Limb (tissue), 2 donors: ENCODE measurements around the gene CEP72.
"Not testable (repeated sequence)": the region's sequence is repeated elsewhere in the genome, so short reads cannot be mapped to it uniquely, and the experiment has no call there.

Experiments used
- DNase-seq, 2 donors: peaks; one replicate each; pipeline ENCODE4 v3.0.0-alpha.2; 2016; ENCODE audit errors: extremely low spot score in 2 of 2

CEP72 gene

DNA sequence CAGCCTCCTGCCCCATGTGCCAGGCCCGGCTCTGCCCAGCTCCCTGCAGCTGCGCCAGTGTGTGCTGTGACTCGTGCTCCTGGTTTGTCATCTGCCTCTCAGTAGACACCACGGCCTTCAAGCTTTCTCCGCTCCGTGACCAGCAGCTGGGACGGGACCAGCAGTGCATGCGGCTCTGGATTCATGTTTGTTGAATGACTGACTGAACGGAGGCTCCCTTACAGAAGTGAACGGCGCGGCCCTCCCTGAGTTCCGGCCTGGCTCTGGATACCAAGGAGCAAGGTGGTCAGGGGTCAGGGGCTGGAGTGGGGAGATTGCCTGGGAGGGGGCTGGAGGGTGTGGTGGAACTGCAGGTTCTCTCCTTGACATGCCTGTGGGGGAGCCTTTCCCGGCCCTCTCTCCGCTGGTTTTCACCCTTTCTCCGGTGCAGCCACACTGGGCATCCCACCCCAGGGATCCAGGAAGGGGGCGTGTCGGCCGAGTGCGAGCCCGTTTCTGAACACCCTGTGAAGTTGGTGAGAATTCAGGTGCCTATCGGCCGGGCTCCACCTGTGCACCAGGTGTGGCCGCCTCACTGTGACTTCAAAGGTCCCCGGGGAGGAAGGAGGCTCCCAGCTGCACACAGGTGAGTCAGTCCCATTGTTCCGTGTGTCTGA, 11.1 kb upstream of the CEP72 start:
- DNase-seq, result peak in 1 of 2 donors; percentile 15

DNA sequence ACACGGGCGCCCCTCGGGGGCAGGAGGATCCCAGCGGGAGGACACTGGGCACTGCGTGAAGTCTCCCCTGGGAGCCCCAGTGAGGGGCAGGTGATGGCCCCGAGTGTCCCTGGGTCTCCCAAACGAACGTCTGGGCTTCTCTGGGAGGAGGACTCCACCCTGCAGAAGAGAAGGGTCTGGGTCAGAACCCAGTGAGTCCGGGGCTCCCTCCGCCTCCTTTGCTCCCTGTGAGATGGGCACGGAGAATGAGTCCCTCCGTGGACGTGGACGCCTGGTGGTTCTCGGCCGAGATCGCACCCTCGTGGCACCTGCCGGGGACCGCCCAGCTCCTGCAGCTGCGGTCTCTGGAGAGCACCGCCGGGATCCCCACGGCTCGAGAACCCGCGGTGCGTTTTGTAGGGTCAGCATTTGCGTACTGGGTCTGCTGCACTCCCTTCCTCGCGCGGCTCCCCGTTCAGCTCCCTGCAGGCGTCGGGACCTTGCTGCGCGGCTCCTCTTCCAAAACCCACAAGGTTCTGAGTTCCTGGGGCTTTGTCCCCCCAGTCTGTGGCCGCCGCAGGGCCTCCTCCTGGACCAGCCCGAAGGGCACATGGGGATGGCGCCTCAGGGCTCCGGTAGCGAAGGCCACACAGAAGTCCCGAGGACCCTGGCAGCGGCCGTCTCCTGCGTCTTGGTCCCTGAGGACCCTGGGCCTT, 10.2 kb upstream of the CEP72 start:
- peak in 1 of 2 donors; percentile 20 for DNase-seq

DNA sequence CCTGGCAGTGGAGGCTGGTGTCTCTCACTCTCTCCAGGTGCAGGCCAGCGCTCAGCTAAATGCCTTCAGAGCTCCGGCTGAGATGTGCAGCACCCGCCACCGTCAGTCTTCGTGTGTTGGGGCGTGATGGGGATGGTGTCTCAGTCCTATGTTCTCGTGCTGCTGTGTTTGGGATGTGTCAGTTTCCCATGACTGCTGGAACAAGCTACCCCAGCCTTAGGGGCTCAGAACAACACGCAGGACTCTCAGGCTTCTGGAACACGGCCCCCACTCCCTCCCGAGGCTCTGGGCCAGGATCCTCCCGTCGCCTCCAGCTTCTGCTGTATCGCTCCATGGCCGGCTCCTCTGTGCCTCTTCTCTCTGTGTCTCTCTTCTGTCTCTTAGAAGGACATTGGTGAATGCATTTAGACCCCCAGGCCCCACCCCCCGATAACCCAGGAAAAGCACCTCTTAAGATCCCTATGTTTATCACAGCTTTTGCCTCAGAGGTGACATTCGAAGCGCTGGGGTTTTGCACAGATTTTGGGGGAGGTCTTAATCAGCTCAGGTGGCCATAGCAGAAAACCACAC, 9.6 kb upstream of the CEP72 start:
- DNase-seq, result no peak

DNA sequence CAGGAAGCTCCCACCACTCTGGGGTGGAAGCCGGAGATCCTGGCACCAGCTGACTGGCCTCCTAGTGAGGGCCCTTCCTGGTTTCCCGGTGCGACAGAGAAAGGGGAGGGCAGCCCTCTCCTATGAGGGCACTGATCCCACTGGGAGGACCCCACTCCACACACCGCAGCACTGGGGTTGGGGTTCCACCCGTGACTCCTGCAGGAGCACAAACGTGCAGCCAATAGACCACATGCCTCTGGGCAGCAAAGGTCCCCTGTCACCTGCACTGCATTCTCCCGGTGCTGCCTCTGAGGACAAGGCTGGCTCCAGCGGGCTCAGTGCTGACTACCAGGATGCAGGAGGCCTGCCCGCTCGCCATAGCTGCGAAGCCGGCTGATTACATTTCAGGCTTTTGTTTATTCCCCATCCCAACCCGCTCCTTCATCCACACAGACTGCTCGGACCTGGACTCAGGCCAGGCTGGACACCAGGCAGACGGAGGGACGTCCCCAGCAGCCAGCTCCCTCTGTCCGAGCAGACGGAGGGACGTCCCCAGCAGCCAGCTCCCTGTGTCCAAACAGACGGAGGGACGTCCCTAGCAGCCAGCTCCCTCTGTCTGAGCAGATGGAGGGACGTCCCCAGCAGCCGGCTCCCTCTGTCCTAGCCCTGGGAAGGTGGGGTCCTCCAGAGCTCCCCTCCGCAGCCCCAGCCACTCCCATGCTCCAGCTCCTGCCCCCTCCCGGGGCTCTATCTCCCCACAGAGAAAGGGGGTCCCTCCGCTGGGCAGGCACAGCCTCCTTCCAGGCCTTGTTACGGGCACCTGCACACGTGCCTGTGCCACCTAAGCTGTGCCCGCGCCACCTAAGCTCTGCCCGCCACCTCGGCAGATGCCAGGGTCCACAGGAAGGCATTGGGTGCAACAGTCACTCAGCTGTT, 8.8 kb upstream of the CEP72 start:
- DNase-seq, result no peak

DNA sequence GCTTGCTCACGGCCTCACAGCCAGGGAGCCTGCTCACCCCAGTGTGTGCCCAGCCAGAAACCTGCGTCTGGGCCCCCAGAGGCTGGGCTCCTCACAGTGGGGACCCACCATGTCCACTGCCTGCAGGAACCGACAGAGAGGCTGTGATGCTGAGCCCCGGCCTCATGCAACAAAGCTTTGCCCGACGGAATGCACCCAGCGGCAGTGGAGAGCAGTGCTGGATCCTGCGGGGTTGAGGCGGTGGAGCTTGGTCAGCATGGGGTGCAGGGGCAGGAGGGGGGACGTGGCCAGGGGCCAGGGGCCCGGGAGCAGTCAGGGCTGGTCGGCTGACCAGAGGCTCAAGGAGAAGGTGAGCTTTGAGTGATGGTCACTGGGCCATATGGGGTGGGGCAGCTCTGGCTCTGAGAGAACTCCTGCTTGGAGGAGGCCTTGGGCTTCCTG, 7.7 kb upstream of the CEP72 start:
- DNase-seq, result no peak

DNA sequence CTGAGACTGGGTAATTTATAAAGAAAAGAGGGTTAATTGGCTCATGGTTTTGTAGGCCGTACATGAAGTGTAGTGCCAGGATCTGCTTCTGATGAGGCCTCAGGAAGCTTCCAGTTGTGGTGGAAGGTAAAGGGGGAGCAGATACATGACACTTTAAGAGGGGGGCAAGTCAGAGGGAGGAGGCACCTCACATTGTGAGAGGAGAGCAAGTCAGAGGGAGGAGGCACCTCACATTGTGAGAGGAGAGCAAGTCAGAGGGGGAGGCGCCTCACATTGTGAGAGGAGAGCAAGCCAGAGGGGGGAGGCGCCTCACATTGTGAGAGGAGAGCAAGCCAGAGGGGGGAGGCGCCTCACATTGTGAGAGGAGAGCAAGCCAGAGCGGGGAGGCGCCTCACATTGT, 7.0 kb upstream of the CEP72 start:
- not testable (repeated sequence) for DNase-seq

DNA sequence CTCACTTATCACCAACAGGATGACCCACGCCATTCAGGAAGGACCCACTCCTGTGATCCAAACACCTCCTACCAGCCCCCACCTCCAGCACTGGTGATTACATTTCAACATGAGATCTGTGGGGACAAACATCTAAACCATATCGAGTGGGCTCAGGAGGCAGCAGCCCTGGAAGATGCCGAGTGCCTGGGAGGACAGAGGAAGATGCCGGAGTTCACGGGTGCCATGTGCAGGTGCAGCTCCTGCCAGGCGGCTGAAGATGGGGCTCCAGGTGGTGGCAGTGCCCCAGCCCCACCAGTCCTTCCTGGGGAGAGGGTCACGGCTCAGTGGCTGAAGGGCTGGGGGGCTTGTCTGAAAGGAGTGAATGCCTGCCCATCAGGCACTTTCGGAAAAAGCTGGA, 6.1 kb upstream of the CEP72 start:
- DNase-seq, result no peak

DNA sequence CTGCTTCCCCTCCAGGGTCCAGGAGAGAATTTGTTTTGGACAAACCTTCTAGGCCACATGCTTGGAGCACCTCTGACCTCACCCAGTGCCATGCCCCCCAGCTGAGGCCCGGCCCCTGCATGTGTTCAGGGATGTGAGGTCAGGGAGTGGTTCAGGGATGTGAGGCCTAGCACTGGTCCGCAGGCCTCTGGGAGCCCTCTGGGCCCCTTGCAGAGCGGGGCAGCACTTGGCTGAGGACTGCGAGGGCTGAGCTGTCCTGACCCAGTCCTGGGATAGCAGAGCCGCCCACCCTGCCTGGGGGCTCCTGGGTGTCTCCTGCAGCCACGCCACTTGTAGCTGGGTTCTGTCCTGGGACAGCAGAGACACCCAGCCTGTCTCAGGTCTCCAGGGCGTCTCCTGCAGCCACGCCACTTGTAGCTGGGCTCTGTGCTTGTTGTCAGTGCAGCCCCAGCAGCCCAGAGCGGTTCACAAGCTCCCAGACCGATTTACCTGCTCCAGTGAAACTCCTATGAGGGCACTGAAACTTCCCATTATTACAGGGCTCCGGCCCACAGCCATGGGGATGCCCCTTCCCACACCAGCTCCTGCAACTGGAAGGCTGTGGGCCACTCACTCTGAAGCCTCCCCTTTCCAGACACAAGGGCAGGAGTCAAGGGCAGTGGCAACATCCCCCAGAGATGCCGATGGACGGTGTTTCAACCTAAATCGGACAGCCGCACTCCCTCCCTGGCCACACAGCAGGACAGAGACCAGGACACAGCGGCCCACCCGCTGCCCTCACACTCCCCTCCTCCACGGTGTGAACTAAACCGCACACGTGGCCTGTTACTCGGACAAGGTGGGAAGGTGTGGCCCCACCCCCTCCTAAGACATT, 5.4 kb upstream of the CEP72 start:
- no peak for DNase-seq

DNA sequence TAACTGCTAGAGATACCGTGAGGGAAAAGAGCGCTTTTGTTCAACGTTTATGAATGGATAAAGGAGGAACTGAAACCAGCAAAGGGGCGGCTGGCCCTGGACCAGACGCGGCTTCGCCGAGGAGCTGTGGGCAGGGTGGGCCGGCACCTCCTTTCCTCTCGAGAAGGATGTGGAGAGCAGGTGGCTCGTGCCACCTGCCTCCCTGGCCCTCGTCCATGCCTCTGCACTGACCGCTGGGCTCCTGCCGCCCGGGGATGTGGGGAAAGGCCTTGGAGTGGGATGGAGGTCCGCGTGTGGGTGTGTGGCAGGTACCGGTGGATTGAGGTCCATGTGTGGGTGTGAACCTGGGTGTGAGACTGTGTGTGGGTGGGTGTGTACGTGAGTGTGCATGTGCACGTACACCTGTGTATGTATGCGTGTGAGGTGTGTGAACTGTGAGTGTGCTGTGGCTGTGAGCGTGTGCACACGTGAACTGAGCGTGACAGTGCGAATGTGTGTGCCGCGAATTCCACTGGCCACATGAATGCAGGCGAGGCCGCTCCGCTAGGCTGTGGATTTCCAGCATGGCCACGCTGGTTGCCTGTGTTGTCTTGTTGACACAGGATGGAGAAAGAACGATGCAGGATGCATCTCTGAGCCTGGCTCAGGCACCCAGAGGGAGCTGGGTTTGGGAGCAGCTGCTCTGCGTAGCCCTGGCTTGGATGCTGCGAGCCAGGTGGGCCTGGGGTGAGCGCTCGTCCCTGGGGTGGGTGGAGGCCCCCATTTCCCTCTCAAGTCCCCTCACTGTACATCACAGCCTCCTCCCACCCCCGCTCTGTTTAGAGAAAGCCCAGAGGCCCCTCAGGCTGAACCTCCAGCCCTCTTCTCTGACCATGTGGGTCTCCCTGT, 4.4 kb upstream of the CEP72 start:
- no peak for DNase-seq

DNA sequence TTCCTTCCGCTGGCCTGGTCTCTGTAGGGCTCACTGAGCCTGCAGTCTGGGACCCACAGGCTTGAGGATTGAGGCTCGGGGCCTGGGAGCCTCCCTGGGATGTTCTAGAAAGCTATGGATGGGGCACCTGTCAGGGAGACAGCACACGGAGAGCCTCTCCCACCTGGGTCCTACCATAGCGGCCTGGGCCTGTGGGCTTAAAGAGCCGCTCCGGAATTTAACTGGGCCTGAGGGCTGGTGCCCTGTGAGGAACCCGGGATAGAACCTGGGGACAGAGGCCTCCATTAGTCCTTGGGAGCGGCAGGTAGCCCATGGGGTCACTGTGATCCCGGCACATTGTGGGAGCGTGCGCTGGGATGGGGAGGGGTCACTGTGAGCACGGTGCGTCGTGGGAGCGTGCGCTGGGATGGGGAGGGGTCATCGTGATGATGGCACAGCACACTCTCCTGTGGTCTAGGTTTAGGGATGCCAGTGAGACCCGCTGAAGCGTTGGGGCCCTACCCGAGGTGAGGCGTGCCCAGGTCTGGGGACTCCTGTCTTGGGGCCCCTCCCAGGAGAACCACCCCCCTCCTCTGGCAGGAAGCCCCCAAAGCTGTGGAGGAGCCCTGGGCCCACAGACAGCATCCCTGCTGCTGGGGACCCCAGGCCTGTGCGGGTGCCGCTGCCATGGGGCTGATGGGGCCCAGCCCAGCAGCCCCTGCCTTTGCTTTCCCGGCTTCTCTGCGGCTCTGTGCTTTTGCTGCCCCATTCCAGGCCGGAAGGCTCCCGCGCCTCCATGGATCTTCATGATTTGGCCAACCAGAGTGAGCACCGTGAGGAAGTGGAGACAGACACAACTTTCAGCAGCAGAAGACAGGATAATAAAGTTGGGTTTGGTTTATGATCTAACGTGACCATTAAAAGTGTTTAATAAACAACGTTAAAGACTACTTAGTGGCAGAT, 3.4 kb upstream of the CEP72 start:
- no peak for DNase-seq

DNA sequence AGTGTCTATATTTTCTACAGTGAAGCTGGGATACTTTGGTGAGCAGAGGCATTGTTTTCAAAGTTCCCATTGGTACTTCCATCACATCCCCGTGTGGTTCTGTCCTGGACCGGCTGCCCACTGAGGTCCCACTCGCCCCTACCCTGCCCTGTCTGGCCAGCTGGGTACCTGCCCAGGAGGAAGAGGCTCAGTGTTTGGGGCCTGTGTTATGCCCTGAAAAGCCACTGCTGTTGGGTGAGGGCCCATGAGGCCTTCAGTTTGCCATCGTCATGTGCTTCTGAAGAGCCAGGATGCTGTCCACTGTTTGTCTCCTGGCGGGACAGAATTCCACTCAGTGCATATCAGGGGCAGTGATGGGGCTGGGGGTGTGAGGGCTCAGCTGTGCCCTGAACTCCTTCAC, 2.6 kb upstream of the CEP72 start:
- DNase-seq, result no peak

DNA sequence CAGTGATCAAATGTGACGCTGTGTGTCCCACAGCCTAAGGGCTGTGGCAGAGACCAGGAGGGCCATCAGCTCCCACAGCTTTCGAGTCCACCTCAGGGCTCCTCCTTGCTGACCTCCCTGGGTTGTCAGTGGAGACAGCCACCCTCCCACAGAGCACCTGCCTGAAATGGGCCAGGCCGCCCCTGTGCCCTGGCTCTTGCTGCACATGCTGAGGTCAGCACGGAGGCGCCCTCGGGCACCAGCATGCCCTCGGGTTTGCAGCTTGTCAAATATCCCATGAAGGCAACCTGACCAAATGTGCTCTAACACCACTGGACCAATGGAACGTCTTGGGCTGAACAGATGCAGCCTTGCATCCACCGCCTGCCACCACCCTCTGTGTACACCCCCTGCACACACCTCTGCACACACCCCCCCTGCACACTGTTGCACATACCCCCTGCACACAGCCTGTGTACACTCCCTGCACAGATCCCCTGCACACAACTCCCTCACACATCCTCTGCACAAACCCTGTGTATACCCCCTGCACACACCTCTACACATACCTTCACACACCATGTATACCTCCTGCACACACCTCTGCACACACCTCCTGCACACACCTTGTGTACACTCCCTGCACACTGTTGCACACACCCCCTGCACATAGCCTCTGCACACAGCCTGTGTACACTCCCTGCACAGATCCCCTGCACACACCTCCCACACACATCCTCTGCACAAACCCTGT, 2.0 kb upstream of the CEP72 start:
- no peak for DNase-seq

DNA sequence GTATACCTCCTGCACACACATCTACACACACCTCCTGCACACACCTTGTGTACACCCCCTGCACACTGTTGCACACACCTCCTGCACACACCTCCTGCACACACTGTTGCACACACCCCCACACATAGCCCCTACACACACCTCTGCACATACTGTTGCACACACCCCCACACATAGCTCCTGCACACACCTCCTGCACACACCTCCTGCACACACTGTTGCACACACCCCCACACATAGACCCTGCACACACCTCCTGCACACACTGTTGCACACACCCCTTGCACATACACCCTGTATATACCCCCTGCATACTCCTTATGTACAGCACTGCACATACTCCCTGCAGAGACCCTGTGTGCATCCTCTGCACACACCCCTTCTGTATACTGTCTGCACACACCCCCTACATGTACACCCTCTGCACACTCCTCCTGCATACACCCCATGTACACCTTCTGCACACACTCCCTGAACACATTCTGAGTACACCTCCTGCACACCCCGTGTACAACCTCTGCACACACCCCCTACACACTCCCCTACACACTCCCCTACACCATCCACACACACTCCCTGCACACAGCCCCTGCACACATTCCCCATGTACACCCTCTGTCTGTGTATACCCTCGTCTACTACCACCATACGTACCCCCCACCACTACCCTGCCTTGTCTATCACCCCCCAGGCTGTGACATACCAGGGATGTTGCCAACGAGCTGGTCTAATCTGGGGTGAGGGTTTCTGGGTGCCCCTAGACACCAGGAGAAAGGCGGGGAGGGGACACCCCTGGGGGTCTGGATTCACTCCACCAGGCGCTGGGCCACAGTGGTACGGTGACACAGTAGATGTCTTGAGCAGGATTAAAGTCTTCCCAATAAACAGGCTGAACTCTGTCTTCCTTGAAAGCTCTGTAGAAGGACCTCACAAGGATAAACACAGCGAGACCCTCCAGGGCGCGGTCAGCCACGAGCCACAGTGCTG, 1.1 kb upstream of the CEP72 start:
- DNase-seq, result no peak

DNA sequence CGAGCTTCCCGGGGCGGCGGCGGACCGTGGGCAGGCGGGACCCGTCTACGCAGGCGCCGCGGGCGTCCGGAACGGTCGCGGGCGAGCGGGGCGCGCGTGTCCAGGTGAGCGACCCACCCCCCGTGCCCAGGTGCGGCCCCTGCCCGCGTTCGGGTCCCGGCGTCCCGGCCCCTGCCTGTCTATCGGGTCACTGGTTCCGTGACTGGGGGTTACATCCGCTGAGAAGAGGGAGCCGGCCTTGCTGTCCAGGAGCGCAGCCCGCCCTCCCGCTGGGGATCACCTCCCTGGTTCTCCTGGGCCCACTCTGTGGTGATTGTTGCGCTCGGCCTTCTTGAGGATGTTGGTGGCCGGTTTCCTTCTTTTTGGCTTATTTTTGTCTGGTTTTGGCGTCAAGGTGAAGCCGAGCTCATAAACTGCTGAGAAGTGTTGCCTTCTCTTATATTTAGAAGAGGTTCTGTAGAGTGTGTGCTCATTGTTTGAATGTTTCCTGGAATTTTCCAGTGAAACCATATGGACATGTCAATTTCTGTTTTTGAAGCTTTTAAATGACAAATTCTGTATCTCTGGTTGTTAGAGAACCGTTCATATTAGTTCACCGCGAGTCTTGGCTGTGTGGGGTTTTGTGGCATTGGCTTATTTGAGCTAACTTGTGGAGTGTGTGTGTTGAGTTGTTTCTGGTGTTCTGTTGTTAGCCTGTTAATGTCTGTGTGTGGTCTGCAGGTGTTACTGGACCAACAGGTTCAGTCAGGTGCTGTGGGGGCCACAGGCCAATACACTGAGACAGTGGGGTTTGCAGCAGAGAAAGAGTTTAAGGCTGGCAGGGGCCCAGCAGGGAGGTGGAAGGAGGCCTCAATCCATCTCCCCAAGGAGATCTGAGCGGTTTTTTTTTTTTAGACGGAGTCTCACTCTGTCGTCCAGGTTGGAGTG, 621 bp downstream of the CEP72 start:
- DNase-seq, result no peak

DNA sequence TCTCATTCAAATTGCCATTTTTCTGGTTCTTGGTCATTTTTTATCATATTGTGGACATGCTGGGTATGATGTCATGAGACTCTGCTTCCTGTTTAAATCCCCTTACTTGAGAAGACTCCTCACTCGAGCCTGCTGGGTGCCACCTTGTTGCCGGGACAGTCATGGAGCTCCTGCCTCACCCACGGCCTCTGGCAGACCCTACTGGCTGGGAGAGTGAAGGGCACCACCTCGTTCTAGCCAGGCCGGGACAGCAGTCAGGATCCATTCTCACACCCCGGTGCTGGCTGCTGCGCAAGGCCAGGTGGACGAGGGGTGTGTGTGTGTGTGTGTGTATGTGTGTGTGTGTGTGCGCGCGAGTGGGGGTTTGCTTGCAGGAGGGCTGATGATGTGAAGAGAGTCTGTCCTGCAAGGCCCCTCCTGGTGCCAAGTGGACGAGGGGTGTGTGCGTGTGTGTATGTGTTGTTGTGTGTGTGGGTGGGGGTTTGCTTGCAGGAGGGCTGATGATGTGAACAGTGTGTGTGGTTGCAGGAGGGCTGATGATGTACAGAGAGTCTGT, 4.4 kb downstream of the CEP72 start:
- no peak for DNase-seq
